SKM-1 treated with dmso at 0.1 percent for 144 hours (cell line): ENCODE data around the gene RBPJL.
"Not testable (repeated sequence)": the region's sequence is repeated elsewhere in the genome, so short reads cannot be mapped to it uniquely, and the experiment has no call there.

Source experiments
- DNase-seq: peaks from one replicate; lab custom pipeline; 2025; ENCODE audit not compliant: unreplicated experiment; lab: John Stamatoyannopoulos, UW

The RBPJL gene

GRCh38 chr20:45341579-45341938 lies 34.9 kb downstream of the RBPJL start:
- DNase-seq = no peak

- no peak for DNase-seq
These were observed 35.6 kb downstream of the RBPJL start for GRCh38 chr20:45341939-45342854.

- DNase-seq = no peak
These were observed 36.4 kb downstream of the RBPJL start for GRCh38 chr20:45342855-45343531.

GRCh38 chr20:45343532-45344167 lies 37.0 kb downstream of the RBPJL start:
- no peak for DNase-seq

- peak; percentile 45 for DNase-seq
These were observed 37.7 kb downstream of the RBPJL start for GRCh38 chr20:45344168-45344860.

GRCh38 chr20:45345104-45345936 lies 38.7 kb downstream of the RBPJL start:
- DNase-seq = no peak

GRCh38 chr20:45346291-45346718 lies 39.7 kb downstream of the RBPJL start:
- no peak for DNase-seq

GRCh38 chr20:45346851-45347250 lies 40.2 kb downstream of the RBPJL start:
- no peak for DNase-seq

GRCh38 chr20:45347297-45347935 lies 40.8 kb downstream of the RBPJL start:
- no peak for DNase-seq

GRCh38 chr20:45347936-45348778 lies 41.5 kb downstream of the RBPJL start, which contains the start of gene SDC4:
Gene SDC4, minus strand, starts transcription at chr20:45348424. Its CDS starts 40 bp downstream, at chr20:45348384.
- no peak for DNase-seq

- no peak for DNase-seq
These were observed 43.6 kb downstream of the RBPJL start for GRCh38 chr20:45350217-45350616.

GRCh38 chr20:45350795-45351194 lies 44.2 kb downstream of the RBPJL start:
- DNase-seq = not testable (repeated sequence)

GRCh38 chr20:45352729-45353128 lies 46.1 kb downstream of the RBPJL start:
- no peak for DNase-seq

GRCh38 chr20:45353746-45354145 lies 47.1 kb downstream of the RBPJL start:
- no peak for DNase-seq

GRCh38 chr20:45354423-45355208 lies 48.0 kb downstream of the RBPJL start:
- no peak for DNase-seq

GRCh38 chr20:45355209-45356084 lies 48.8 kb downstream of the RBPJL start:
- no peak for DNase-seq
